ENCODE measurements around the gene EFNA4. TPM values are rescaled to one million over a fixed set of nuclear protein-coding genes. Genes with fewer than 3 reads are reported as not detected.

The EFNA4 gene
- total and polyA plus RNA-seq, 2 of the 8 experiments (the other 6 are each of a cell fraction or from before 2014, with no cell fraction given): 21.9 to 23.9 TPM

- H3K36me3 ChIP-seq (ENCODE audit: control insufficient read depth in 2 of 4, insufficient read depth in 4 of 4, low read length in 3 of 4): no peaks in the 10 kb centered on the region
- H4K8ac ChIP-seq (ENCODE audit: extremely low read depth, insufficient read depth, low read length): no peak overlapping the region; the same call in 1 of the 2 replicates
- H2BK12ac ChIP-seq (ENCODE audit: low read depth, low read length): peak overlapping the region; percentile 33; the same call in 1 of the 2 replicates
- H3K23me2 ChIP-seq (ENCODE audit: low read depth, low read length): peaks cover 9% of the 10 kb centered on the region; the same call in 1 of the 2 replicates
- no peak overlapping the region for H2BK120ac ChIP-seq (replicated peaks; ENCODE audit: low read depth, low read length)
- H3K14ac ChIP-seq (ENCODE audit: insufficient read length): no peak overlapping the region
- no peak overlapping the region for H2BK15ac ChIP-seq (ENCODE audit: low read length)
- peaks cover 0 to 45% (median 23%) of the 10 kb centered on the region in 4 experiments; a peak in 6 of 7 replicates for H3K4me1 ChIP-seq (replicated peaks in 1 of 4; ENCODE audit: control insufficient read depth in 3 of 4, insufficient read depth in 4 of 4, low read length in 3 of 4)
- no peaks in the 10 kb centered on the region for H3K79me1 ChIP-seq (ENCODE audit: low read depth, low read length)
- H3K56ac ChIP-seq (replicated peaks; ENCODE audit: insufficient read length, low read depth, low read length): no peak overlapping the region
- peak in 1 of 2 experiments; percentile 77 for DNase-seq (ENCODE audit: low read depth in 1 of 2, low spot score in 2 of 2)
- CTCF ChIA-PET (ENCODE audit: partially characterized antibody): interaction anchor here (0.6 to 5.5 kb wide), 56 partner anchors 10 to 545 kb away, joined by 3 to 169 read pairs (median 4); partner anchors contain the start of genes ADAM15, EFNA1, EFNA4 and KRTCAP2
- no peaks in the 10 kb centered on the region for H3K79me2 ChIP-seq (ENCODE audit: control insufficient read depth in 1 of 2, insufficient read depth in 2 of 2, low read length in 2 of 2)
- WGBS, 2 experiments (ENCODE audit: extremely low coverage in 1 of 2, insufficient coverage in 1 of 2, insufficient read length in 1 of 2, insufficient replicate concordance in 2 of 2, low coverage in 1 of 2, low lambda C conversion rate in 2 of 2, missing lambda C conversion rate in 1 of 2): 5% methylated on average over 23 of the region's 32 CpGs; no CpG with 5 or more reads in 1 of the 2 experiments
- peak overlapping the region; percentile 95 to 96 for H3K4me2 ChIP-seq (ENCODE audit: insufficient read depth in 1 of 2, low read depth in 2 of 2, low read length in 2 of 2)
- H3K9ac ChIP-seq (replicated peaks in 1 of 4; ENCODE audit: extremely low read depth in 1 of 4, low read depth in 3 of 4, low read length in 3 of 4): peak overlapping the region in 1 of 4 experiments; percentile 45; a peak in 2 of 7 replicates
- H4K20me1 ChIP-seq (replicated peaks in 1 of 2; ENCODE audit: control insufficient read depth in 1 of 2, insufficient read depth in 2 of 2, low read length in 2 of 2): peaks cover 0 to 12% of the 10 kb centered on the region in 2 experiments
- no peak overlapping the region for H4K91ac ChIP-seq (replicated peaks; ENCODE audit: insufficient read length, low read length)
- peaks cover 34 to 40% (median 36%) of the 10 kb centered on the region in 4 experiments for H3K27me3 ChIP-seq (replicated peaks in 1 of 4; ENCODE audit: control insufficient read depth in 3 of 4, extremely low read depth in 1 of 4, insufficient read depth in 3 of 4, low read length in 3 of 4)
- H3K27ac ChIP-seq (ENCODE audit: low read depth, low read length): no peak overlapping the region
- FAIRE-seq: no peak
- H2BK5ac ChIP-seq (ENCODE audit: low read depth, low read length): peak overlapping the region; percentile 84
- no peak for TF ChIP-seq HDAC6 (IDR thresholded peaks at IDR 0.05; ENCODE audit: low read depth, low read length)
- peak; percentile 22 for TF ChIP-seq KDM4A (IDR thresholded peaks at IDR 0.05; ENCODE audit: low read depth, low read length, severe bottlenecking)
- peak overlapping the region; percentile 6 for H3K18ac ChIP-seq (ENCODE audit: extremely low read depth, low read length)
- peak overlapping the region; percentile 59 to 81 (median 77) for H3K4me3 ChIP-seq (ENCODE audit: extremely low read depth in 1 of 4, insufficient read depth in 2 of 4, low read depth in 3 of 4, low read length in 4 of 4)
- no peak overlapping the region for H2AK5ac ChIP-seq (ENCODE audit: low read depth, low read length)
- H4K5ac ChIP-seq (ENCODE audit: insufficient read length, low read depth, low read length): no peak overlapping the region
- H3K23ac ChIP-seq (ENCODE audit: insufficient read length): no peak overlapping the region
- no peaks in the 10 kb centered on the region for H3K9me3 ChIP-seq (ENCODE audit: insufficient read depth in 2 of 2, low read depth in 1 of 2, low read length in 1 of 2)
- POLR2A ChIA-PET (ENCODE audit: partially characterized antibody): interaction anchor here (0.8 to 2.3 kb wide), 9 partner anchors 14 to 120 kb away, joined by 3 to 13 read pairs (median 4); partner anchors contain the start of genes EFNA4 and SLC50A1
- no peak overlapping the region for H2BK20ac ChIP-seq (ENCODE audit: low read length)
- H2AFZ ChIP-seq (ENCODE audit: low read length): peak overlapping the region; percentile 46; the same call in 1 of the 2 replicates
- no peak overlapping the region for H3K4ac ChIP-seq (replicated peaks; ENCODE audit: insufficient read length, low read depth, low read length)
These were observed 22.1 kb downstream of the EFNA4 start for GRCh38 chr1:155085504-155086127.

Measured in H1 (cell line).